Astrocyte (in vitro differentiated cells and primary cell): ENCODE results near the gene ZMIZ1. TPM values are rescaled to one million over a fixed set of nuclear protein-coding genes. Genes with fewer than 3 reads are reported as not detected.

Source experiments
- DNase-seq: peaks from one replicate; pipeline ENCODE4 v3.0.0-alpha.2; 2010; ENCODE audit warnings: low read depth
- FAIRE-seq: peaks from 2 replicates; lab custom pipeline; 2011; peaks lifted over from hg19 to GRCh38; lab: Jason Lieb, UNC
- H2AFZ ChIP-seq: 2 replicates; pipeline ENCODE4 v1.6.0; 2012; ENCODE audit warnings: low read depth, low read length, inconsistent platforms
- H3K27ac ChIP-seq: 2 replicates; pipeline ENCODE4 v1.5.1; 2011; ENCODE audit warnings: low read depth, low read length, inconsistent platforms
- H3K27me3 ChIP-seq: 2 replicates; pipeline ENCODE4 v1.6.0; 2011; ENCODE audit warnings: low read length, inconsistent platforms; ENCODE audit not compliant: insufficient read depth
- H3K36me3 ChIP-seq: 2 replicates; pipeline ENCODE4 v1.5.1; 2011; ENCODE audit warnings: low read length, inconsistent platforms; ENCODE audit not compliant: insufficient read depth
- H3K4me1 ChIP-seq: 2 replicates; pipeline ENCODE4 v1.5.1; 2011; ENCODE audit warnings: low read length, inconsistent platforms; ENCODE audit not compliant: insufficient read depth
- H3K4me2 ChIP-seq: 2 replicates; pipeline ENCODE4 v1.6.0; 2012; ENCODE audit warnings: low read length, inconsistent platforms
- H3K4me3 ChIP-seq: 2 replicates; pipeline ENCODE4 v1.5.1; 2011; ENCODE audit warnings: low read depth, mild to moderate bottlenecking, low read length, inconsistent platforms; ENCODE audit not compliant: insufficient read depth
- H3K79me2 ChIP-seq: 2 replicates; pipeline ENCODE4 v1.6.0; 2012; ENCODE audit warnings: mild to moderate bottlenecking, low read length, inconsistent platforms; ENCODE audit not compliant: insufficient read depth
- H3K9ac ChIP-seq: 2 replicates; pipeline ENCODE4 v1.6.0; 2012; ENCODE audit warnings: mild to moderate bottlenecking, low read length, inconsistent platforms
- H3K9me3 ChIP-seq: 2 replicates; pipeline ENCODE4 v1.5.1; 2012; ENCODE audit warnings: low read depth, mild to moderate bottlenecking, low read length, inconsistent platforms; ENCODE audit not compliant: insufficient read depth
- H4K20me1 ChIP-seq: 2 replicates; pipeline ENCODE4 v1.6.0; 2012; ENCODE audit warnings: low read length, inconsistent platforms; ENCODE audit not compliant: insufficient read depth
- H3K27ac Mint-ChIP-seq: one replicate; pipeline ENCODE4 v1.8.0; 2021; ENCODE audit warnings: mild to moderate bottlenecking, mixed read lengths; ENCODE audit not compliant: unreplicated experiment
- H3K27me3 Mint-ChIP-seq: one replicate; pipeline ENCODE4 v1.8.0; 2021; ENCODE audit warnings: low read depth, mixed read lengths; ENCODE audit not compliant: unreplicated experiment
- H3K36me3 Mint-ChIP-seq: one replicate; pipeline ENCODE4 v1.8.0; 2021; ENCODE audit warnings: low read depth, mixed read lengths; ENCODE audit not compliant: unreplicated experiment
- H3K4me1 Mint-ChIP-seq: one replicate; pipeline ENCODE4 v1.8.0; 2021; ENCODE audit warnings: low read depth, mixed read lengths; ENCODE audit not compliant: unreplicated experiment
- H3K4me3 Mint-ChIP-seq: one replicate; pipeline ENCODE4 v1.8.0; 2021; ENCODE audit warnings: mild to moderate bottlenecking, moderate library complexity, mixed read lengths; ENCODE audit not compliant: unreplicated experiment
- H3K9me3 Mint-ChIP-seq: one replicate; pipeline ENCODE4 v1.8.0; 2021; ENCODE audit warnings: mild to moderate bottlenecking, mixed read lengths; ENCODE audit not compliant: unreplicated experiment
- EZH2 ChIP-seq: IDR thresholded peaks from 2 replicates; pipeline ENCODE4 v1.6.1; 2012; ENCODE audit warnings: mild to moderate bottlenecking, low read length, inconsistent platforms; ENCODE audit not compliant: insufficient read depth
- total RNA-seq: library from RNA; stranded (reverse); gene quantifications from 2 replicates; pipeline ENCODE4 v1.2.1, GENCODE V29; 2021
- TF ChIP-seq, protein P1 (sequence below): IDR thresholded peaks from 2 replicates; pipeline ENCODE4 v1.5.1; 2011; ENCODE audit warnings: low read depth, mild to moderate bottlenecking, inconsistent platforms, low read length, moderate library complexity; ENCODE audit not compliant: insufficient read depth

The ZMIZ1 gene
- total RNA-seq, 1 donor from 2014 or later: 45.5 TPM

DNA sequence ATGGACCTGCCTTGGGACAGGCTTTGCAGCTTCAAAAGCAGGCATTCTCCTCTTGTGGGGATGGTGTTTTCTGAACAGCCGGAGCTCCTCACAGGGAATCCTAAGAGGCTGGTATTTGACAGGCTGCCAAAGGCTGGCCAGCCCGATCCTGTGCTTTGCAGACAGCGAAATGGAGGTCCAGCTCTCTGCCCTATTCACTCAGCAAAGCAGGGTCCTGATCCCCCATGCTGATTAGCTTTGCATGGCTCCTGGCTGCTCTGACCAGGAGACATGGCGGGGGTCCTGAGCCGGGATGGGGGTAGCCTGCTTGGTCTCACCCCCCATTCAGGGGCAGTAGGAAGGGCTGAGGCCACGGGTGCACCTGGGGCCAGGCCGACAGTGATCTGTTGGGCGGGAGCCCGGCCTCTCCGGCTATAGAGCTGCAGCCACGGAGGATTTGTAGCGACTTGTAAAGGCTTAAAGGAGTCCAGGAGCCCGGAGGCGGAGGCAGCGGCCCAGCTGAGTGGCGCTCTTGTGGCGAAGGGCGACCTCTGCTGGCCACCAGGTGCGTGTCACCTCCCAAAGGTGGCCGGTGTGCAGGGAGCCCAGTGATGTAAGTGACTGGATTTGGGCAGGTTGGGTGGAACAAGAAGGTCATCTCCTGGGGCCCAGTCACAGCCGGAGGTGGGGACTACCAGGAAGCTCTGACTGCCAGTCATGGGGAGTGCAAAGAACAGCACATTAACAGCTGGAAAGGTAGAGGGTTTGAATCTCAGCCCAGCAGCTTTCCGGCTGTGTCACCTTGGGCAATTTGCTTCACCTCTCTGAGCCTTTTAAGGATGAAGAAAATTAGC is 126.5 kb downstream of the ZMIZ1 start:
- Histone ChIP-seq H3K27me3 (no peaks in the 10 kb centered on the region), H3K9ac (peak overlapping the region; percentile 41), H3K4me1 (peaks cover 36% of the 10 kb centered on the region), H3K27ac (no peak overlapping the region), H3K9me3 (no peaks in the 10 kb centered on the region), H3K4me2 (peak overlapping the region; percentile 47), H3K79me2 (peaks cover 67% of the 10 kb centered on the region), H3K4me3 (no peak overlapping the region), H2AFZ (no peak overlapping the region), H4K20me1 (peaks cover 79% of the 10 kb centered on the region), H3K36me3 (peaks cover 2% of the 10 kb centered on the region)
- no peak for FAIRE-seq
- Mint-ChIP-seq H3K27ac (peak overlapping the region; percentile 68), H3K4me1 (peaks cover 30% of the 10 kb centered on the region), H3K36me3 (peaks cover 5% of the 10 kb centered on the region), H3K27me3 (no peaks in the 10 kb centered on the region), H3K9me3 (no peaks in the 10 kb centered on the region), H3K4me3 (no peak overlapping the region)
- no peak for TF ChIP-seq EZH2
- TF ChIP-seq, protein P1, sequence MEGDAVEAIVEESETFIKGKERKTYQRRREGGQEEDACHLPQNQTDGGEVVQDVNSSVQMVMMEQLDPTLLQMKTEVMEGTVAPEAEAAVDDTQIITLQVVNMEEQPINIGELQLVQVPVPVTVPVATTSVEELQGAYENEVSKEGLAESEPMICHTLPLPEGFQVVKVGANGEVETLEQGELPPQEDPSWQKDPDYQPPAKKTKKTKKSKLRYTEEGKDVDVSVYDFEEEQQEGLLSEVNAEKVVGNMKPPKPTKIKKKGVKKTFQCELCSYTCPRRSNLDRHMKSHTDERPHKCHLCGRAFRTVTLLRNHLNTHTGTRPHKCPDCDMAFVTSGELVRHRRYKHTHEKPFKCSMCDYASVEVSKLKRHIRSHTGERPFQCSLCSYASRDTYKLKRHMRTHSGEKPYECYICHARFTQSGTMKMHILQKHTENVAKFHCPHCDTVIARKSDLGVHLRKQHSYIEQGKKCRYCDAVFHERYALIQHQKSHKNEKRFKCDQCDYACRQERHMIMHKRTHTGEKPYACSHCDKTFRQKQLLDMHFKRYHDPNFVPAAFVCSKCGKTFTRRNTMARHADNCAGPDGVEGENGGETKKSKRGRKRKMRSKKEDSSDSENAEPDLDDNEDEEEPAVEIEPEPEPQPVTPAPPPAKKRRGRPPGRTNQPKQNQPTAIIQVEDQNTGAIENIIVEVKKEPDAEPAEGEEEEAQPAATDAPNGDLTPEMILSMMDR: peak; percentile 81
- peak; percentile 64 for DNase-seq

DNA sequence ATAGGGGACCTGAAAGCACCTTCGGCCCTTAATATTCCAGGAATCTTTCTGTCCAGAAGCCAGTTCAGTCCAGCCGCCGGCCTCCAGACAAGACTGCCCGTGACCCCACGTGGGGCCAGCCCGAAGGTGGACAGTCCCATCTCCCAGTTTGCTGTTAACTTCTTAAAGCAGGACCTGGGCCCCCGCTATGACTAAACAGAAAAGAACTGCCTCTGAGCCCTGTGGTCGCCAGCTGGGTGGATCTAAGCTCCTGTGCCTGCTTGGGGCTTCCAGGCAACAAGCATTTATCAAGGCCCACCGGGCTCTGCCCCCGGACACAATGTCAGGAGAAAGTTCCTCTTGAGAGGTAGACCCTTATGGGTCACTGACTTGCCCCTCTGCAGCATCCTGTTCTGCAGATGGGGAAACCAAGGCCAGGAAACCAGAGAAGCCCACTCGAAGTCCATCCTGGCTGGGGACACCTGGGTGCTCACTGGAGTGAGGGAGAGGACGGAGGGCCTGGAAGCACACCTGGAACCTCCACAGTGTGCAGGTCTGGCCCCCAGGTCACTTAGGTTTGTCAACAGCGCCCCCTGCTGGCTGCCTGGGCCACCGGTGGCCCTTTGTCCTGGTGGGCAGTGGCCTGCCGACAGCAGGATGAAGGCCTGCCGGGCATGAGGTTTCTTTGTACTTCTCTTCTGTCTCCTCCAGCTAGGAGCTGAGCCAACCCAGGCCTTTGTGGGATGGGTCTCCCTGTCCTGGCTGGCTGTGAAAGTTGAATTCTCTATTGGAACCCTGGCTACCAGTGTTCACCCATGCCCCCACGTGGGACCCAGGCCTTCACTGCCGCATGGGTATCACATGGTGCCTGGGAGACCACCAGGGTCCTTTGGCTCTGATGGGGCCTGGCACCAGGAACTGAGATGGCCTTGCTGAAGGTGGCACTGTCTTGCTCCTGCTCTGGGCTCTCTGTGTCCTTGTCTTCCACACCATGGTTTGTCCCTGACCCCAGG is 128.0 kb downstream of the ZMIZ1 start:
- Histone ChIP-seq H3K36me3 (no peaks in the 10 kb centered on the region), H4K20me1 (peaks cover 85% of the 10 kb centered on the region), H3K27me3 (no peaks in the 10 kb centered on the region), H2AFZ (no peak overlapping the region), H3K4me2 (peak overlapping the region; percentile 13), H3K4me1 (peaks cover 33% of the 10 kb centered on the region), H3K9me3 (no peaks in the 10 kb centered on the region), H3K79me2 (peaks cover 54% of the 10 kb centered on the region), H3K9ac (peak overlapping the region; percentile 2), H3K4me3 (no peak overlapping the region), H3K27ac (no peak overlapping the region)
- H3K36me3 Mint-ChIP-seq: peaks cover 5% of the 10 kb centered on the region
- no peak overlapping the region for H3K4me3 Mint-ChIP-seq
- H3K4me1 Mint-ChIP-seq: peaks cover 24% of the 10 kb centered on the region
- TF ChIP-seq, protein P1: peak; percentile 72
- no peak for TF ChIP-seq EZH2
- FAIRE-seq: no peak
- no peak overlapping the region for H3K27ac Mint-ChIP-seq
- no peaks in the 10 kb centered on the region for H3K27me3 Mint-ChIP-seq
- no peaks in the 10 kb centered on the region for H3K9me3 Mint-ChIP-seq
- no peak for DNase-seq
